WI38 (cell line): ENCODE data around the gene SPTBN4.

Source experiments
- H3K4me3 ChIP-seq: 2 replicates; pipeline ENCODE4 v1.5.1; 2011; ENCODE audit warnings: low read depth, mild to moderate bottlenecking, control low read depth, low read length
- CTCF ChIP-seq: IDR thresholded peaks from 2 replicates; pipeline ENCODE4 v1.5.1; 2012; ENCODE audit warnings: low read depth, mild to moderate bottlenecking, control low read depth, low read length

Gene SPTBN4

GRCh38 chr19:40605216-40605971 lies 138.6 kb downstream of the SPTBN4 start:
- peak overlapping the region; percentile 22 for H3K4me3 ChIP-seq
- no peak for TF ChIP-seq CTCF

GRCh38 chr19:40607311-40608239 lies 140.8 kb downstream of the SPTBN4 start:
- no peak overlapping the region for H3K4me3 ChIP-seq
- no peak for TF ChIP-seq CTCF

- H3K4me3 ChIP-seq = no peak overlapping the region
- no peak for TF ChIP-seq CTCF
These were observed 141.4 kb downstream of the SPTBN4 start for GRCh38 chr19:40608240-40608621.

DNA sequence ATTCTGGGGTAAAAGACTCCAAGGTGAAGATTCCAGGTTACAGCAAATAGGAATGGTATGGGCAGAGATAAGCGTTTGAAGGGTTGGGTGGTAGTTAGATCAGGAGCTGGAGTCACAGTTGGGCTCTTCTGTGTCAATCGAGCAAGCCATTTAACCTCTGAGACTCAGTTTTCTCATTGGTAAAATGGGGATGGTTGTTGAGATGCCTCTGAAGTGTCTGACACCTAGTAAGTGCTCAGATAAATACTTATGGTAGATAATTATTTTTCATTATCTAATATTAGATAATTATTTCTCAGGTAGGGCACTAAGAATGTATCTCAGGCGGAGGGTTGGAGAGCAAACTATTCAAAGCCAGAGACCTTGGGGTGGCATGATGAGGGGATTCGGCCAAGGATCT lies 142.2 kb downstream of the SPTBN4 start:
- no peak for TF ChIP-seq CTCF
- no peak overlapping the region for H3K4me3 ChIP-seq

- TF ChIP-seq CTCF = no peak
- no peak overlapping the region for H3K4me3 ChIP-seq
These were observed 143.0 kb downstream of the SPTBN4 start for GRCh38 chr19:40609561-40610395.

GRCh38 chr19:40610396-40611064 lies 143.7 kb downstream of the SPTBN4 start:
- no peak for TF ChIP-seq CTCF
- no peak overlapping the region for H3K4me3 ChIP-seq
